HepG2 (cell line): Measurements from ENCODE around the gene KDM3B. TPM values are rescaled to one million over a fixed set of nuclear protein-coding genes. Genes with fewer than 3 reads are reported as not detected.

Source experiments
- AHR ChIP-seq: IDR thresholded peaks from 2 replicates; pipeline ENCODE4 v1.6.1; 2018; ENCODE audit warnings: missing genetic modification reagents, missing compliant biosample characterization
- BORCS8-MEF2B ChIP-seq: sonication (generic); formaldehyde crosslinking; IDR thresholded peaks from 2 replicates; pipeline ENCODE4 v1.8.0; 2022; ENCODE audit warnings: mild to moderate bottlenecking, missing genetic modification reagents
- BRD4 ChIP-seq: sonication (generic); formaldehyde crosslinking; IDR thresholded peaks from 2 replicates; pipeline ENCODE4 v1.4.0; 2020; ENCODE audit warnings: missing genetic modification reagents
- ELK4 ChIP-seq: sonication (generic); formaldehyde crosslinking; IDR thresholded peaks from 2 replicates; pipeline ENCODE4 v1.9.0; 2021; ENCODE audit warnings: missing genetic modification reagents, borderline replicate concordance
- GABPA ChIP-seq, 2 experiments: IDR thresholded peaks; 2 replicates each; pipeline ENCODE4 v1.6.1; 2011 to 2016; ENCODE audit warnings: low read depth in 2 of 2, low read length in 1 of 2, missing biosample characterization in 1 of 2, missing genetic modification characterization in 1 of 2
- IKZF5 ChIP-seq: IDR thresholded peaks from 2 replicates; pipeline ENCODE4 v1.6.1; 2018; ENCODE audit warnings: missing genetic modification reagents, mild to moderate bottlenecking, missing compliant biosample characterization
- RARA ChIP-seq: IDR thresholded peaks from 2 replicates; pipeline ENCODE4 v1.6.1; 2016; ENCODE audit warnings: missing genetic modification reagents, missing compliant biosample characterization
- RBAK ChIP-seq: sonication (generic); formaldehyde crosslinking; IDR thresholded peaks from 2 replicates; pipeline ENCODE4 v1.5.1; 2020; ENCODE audit warnings: mild to moderate bottlenecking, missing genetic modification reagents
- TEAD2 ChIP-seq: sonication (generic); formaldehyde crosslinking; IDR thresholded peaks from 2 replicates; pipeline ENCODE4 v1.9.0; 2021; ENCODE audit warnings: missing genetic modification reagents
- THYN1 ChIP-seq: sonication (generic); formaldehyde crosslinking; IDR thresholded peaks from 2 replicates; pipeline ENCODE4 v1.8.1; 2023; ENCODE audit warnings: low read depth, mild to moderate bottlenecking, moderate library complexity, missing genetic modification reagents, borderline replicate concordance
- TRIM24 ChIP-seq: sonication (generic); formaldehyde crosslinking; IDR thresholded peaks from 2 replicates; pipeline ENCODE4 v1.8.0; 2022; ENCODE audit warnings: mild to moderate bottlenecking, missing genetic modification reagents
- ZBTB42 ChIP-seq: sonication (generic); formaldehyde crosslinking; IDR thresholded peaks from 2 replicates; pipeline ENCODE4 v1.5.0; 2020; ENCODE audit warnings: mild to moderate bottlenecking, missing genetic modification reagents
- ZMYM2 ChIP-seq: sonication (generic); formaldehyde crosslinking; IDR thresholded peaks from 2 replicates; pipeline ENCODE4 v1.8.0; 2022; ENCODE audit warnings: mild to moderate bottlenecking, missing genetic modification reagents
- ZNF256 ChIP-seq: sonication (generic); formaldehyde crosslinking; conservative IDR thresholded peaks from 2 replicates; pipeline ENCODE4 v1.4.0; 2020; ENCODE audit warnings: missing genetic modification reagents
- ZNF331 ChIP-seq: sonication (generic); formaldehyde crosslinking; IDR thresholded peaks from 2 replicates; pipeline ENCODE4 v1.4.0; 2020; ENCODE audit warnings: missing genetic modification reagents
- ZNF510 ChIP-seq: sonication (generic); formaldehyde crosslinking; IDR thresholded peaks from 2 replicates; pipeline ENCODE4 v1.4.0; 2020; ENCODE audit warnings: low read depth, mild to moderate bottlenecking, missing genetic modification reagents
- ZNF614 ChIP-seq: IDR thresholded peaks from 2 replicates; pipeline ENCODE4 v1.6.1; 2018; ENCODE audit warnings: missing biosample characterization, missing genetic modification reagents, inconsistent platforms, borderline replicate concordance
- ZNF776 ChIP-seq: sonication (generic); formaldehyde crosslinking; IDR thresholded peaks from 2 replicates; pipeline ENCODE4 v1.4.0; 2020; ENCODE audit warnings: mild to moderate bottlenecking, missing genetic modification reagents
- ZSCAN30 ChIP-seq: sonication (generic); formaldehyde crosslinking; IDR thresholded peaks from 2 replicates; pipeline ENCODE4 v1.5.0; 2020; ENCODE audit warnings: mild to moderate bottlenecking, missing genetic modification reagents
- polyA plus RNA-seq, 8 experiments: library from polyadenylated mRNA; depleted of rRNA in 3 of 8; stranded (reverse) in 7 of 8; unstranded in 1 of 8; fragments of >200 nt; fragmentation: Illumina TruSeq in 4 of 8; extraction: Trizol in 4 of 8; gene quantifications; 2 replicates each; pipeline versions ENCODE4 v1.2.1 to v1.2.3, GENCODE V29; 2011 to 2016; ENCODE audit warnings: low read depth in 4 of 8, missing spikeins in 1 of 8, mixed read lengths in 1 of 8; ENCODE audit not compliant: insufficient read depth in 1 of 8
- total RNA-seq, 5 experiments: library from RNA; depleted of rRNA; stranded (reverse); fragments of >200 nt; fragmentation: Illumina TruSeq; extraction: Trizol; gene quantifications; 2 replicates each; pipeline ENCODE4 v1.2.3, GENCODE V29; 2016; ENCODE audit warnings: low read depth in 1 of 5
- TF ChIP-seq, protein P1 (sequence below): IDR thresholded peaks from 2 replicates; pipeline ENCODE4 v1.6.1; 2016; ENCODE audit warnings: missing compliant biosample characterization, missing genetic modification reagents, borderline replicate concordance
- TF ChIP-seq, protein P2 (sequence below): sonication (generic); formaldehyde crosslinking; IDR thresholded peaks from 2 replicates; pipeline ENCODE4 v1.8.0; 2022; ENCODE audit warnings: mild to moderate bottlenecking, missing genetic modification reagents, borderline replicate concordance
- TF ChIP-seq, protein P3 (sequence below): sonication (generic); formaldehyde crosslinking; IDR thresholded peaks from 2 replicates; pipeline ENCODE4 v1.4.0; 2020; ENCODE audit warnings: missing genetic modification reagents, borderline replicate concordance

The KDM3B gene
- total and polyA plus RNA-seq, 2 of the 13 experiments (the other 11 are each of a cell fraction or from before 2014, with no cell fraction given), result 19.7 to 34.3 TPM

DNA sequence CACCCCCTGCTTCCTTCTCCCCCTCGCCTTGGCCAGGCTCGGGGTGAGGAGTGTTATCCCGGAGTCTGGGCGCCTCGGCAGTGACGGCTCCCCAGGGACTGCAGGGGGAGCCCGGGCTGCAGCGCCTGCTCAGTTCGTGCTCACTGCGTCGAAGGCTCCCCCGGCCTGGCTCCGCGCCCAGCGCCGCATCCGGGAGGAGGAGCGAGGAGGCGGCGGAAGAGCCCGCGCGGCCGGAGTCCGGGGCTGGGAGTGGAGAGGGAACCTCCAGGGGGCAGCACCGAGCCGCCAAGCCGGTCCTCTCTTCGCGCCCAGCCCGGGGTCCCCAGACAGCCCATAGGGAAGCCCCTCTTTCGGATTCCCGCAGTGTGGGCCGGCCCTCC lies 111.5 kb downstream of the KDM3B start (continued):
- TF ChIP-seq ZNF776 (peak; percentile 46; the same call in 1 of the 2 replicates), ZSCAN30 (CRISPR knock-in tag) (0 out of 2 replicates have a peak, but pooled peaks have one; percentile 56), ZNF510 (CRISPR knock-in tag) (no peak), ELK4 (CRISPR knock-in tag) (no peak), AHR (CRISPR knock-in tag) (0 out of 2 replicates have a peak, but pooled peaks have one; percentile 37), ZNF256 (CRISPR knock-in tag) (no peak), BORCS8-MEF2B (peak; percentile 17; the same call in 1 of the 2 replicates), BRD4 (CRISPR knock-in tag) (no peak), GABPA (IDR thresholded peaks at IDR 0.05; ENCODE audit: low read depth, low read length) (no peak), GABPA (CRISPR knock-in tag; IDR thresholded peaks at IDR 0.05; ENCODE audit: low read depth) (no peak; the same call in 1 of the 2 replicates), RBAK (CRISPR knock-in tag) (no peak), ZNF614 (CRISPR knock-in tag) (peak; percentile 89), TEAD2 (no peak), TRIM24 (no peak), THYN1 (CRISPR knock-in tag) (0 out of 2 replicates have a peak, but pooled peaks have one; percentile 15), RARA (peak; percentile 45; the same call in 1 of the 2 replicates), ZNF331 (CRISPR knock-in tag) (peak; percentile 72), ZBTB42 (CRISPR knock-in tag) (no peak), IKZF5 (CRISPR knock-in tag) (peak; percentile 69), ZMYM2 (no peak)
- TF ChIP-seq, protein P1, sequence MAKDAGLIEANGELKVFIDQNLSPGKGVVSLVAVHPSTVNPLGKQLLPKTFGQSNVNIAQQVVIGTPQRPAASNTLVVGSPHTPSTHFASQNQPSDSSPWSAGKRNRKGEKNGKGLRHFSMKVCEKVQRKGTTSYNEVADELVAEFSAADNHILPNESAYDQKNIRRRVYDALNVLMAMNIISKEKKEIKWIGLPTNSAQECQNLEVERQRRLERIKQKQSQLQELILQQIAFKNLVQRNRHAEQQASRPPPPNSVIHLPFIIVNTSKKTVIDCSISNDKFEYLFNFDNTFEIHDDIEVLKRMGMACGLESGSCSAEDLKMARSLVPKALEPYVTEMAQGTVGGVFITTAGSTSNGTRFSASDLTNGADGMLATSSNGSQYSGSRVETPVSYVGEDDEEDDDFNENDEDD (CRISPR knock-in tag), result peak; percentile 90; the same call in 1 of the 2 replicates
- TF ChIP-seq, protein P2, sequence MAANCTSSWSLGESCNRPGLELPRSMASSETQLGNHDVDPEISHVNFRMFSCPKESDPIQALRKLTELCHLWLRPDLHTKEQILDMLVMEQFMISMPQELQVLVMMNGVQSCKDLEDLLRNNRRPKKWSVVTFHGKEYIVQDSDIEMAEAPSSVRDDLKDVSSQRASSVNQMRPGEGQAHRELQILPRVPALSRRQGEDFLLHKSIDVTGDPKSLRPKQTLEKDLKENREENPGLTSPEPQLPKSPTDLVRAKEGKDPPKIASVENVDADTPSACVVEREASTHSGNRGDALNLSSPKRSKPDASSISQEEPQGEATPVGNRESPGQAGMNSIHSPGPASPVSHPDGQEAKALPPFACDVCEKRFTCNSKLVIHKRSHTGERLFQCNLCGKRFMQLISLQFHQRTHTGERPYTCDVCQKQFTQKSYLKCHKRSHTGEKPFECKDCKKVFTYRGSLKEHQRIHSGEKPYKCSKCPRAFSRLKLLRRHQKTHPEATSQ (CRISPR knock-in tag), result no peak
- TF ChIP-seq, protein P3, sequence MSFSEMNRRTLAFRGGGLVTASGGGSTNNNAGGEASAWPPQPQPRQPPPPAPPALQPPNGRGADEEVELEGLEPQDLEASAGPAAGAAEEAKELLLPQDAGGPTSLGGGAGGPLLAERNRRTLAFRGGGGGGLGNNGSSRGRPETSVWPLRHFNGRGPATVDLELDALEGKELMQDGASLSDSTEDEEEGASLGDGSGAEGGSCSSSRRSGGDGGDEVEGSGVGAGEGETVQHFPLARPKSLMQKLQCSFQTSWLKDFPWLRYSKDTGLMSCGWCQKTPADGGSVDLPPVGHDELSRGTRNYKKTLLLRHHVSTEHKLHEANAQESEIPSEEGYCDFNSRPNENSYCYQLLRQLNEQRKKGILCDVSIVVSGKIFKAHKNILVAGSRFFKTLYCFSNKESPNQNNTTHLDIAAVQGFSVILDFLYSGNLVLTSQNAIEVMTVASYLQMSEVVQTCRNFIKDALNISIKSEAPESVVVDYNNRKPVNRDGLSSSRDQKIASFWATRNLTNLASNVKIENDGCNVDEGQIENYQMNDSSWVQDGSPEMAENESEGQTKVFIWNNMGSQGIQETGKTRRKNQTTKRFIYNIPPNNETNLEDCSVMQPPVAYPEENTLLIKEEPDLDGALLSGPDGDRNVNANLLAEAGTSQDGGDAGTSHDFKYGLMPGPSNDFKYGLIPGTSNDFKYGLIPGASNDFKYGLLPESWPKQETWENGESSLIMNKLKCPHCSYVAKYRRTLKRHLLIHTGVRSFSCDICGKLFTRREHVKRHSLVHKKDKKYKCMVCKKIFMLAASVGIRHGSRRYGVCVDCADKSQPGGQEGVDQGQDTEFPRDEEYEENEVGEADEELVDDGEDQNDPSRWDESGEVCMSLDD, result peak; percentile 39; the same call in 1 of the 2 replicates
